GM20000 (cell line): ENCODE measurements around the gene TSSK3.

ENCODE experiments used
- DNase-seq: peaks from one replicate; pipeline ENCODE4 v3.0.0; 2012; ENCODE audit warnings: low spot score
- TF ChIP-seq, protein P1 (sequence below): IDR thresholded peaks from 2 replicates; pipeline ENCODE4 v1.5.1; 2012; ENCODE audit warnings: mild to moderate bottlenecking, control low read depth; ENCODE audit errors: extremely low read depth, missing control alignments

The TSSK3 gene

DNA sequence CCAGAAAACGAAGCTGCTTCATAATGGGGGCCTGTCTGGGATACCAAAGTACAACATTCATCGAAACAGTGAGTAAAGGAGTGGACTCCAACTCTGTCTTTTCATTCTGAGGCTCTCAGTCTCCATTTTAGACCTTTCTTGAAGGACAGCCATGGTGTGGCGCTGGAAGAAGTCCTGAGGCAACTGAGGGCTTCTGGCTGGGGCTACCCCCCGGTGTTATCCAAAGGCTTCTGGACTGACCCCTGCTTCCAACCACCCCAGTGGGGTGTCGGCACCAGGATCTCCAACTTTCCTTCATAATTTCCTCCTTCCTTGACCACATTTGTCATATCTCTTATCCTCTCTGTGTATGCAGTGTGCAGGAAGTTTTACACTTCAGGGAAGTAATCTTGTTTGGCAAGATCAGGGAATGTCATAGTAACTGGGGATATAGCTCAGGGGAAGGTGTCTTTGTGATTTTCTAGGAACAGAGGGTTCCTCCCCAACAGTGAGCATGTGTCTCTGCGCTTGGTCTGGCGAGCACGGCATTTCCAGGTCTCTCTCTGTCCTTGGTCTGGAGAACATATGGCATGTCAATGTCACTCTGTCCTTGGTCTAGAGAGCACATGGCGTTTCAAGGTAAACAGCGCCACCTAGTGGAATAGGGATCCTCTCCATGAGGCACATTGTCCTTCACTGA, 51.3 kb downstream of the TSSK3 start:
- DNase-seq, result peak; percentile 58
- TF ChIP-seq, protein P1, sequence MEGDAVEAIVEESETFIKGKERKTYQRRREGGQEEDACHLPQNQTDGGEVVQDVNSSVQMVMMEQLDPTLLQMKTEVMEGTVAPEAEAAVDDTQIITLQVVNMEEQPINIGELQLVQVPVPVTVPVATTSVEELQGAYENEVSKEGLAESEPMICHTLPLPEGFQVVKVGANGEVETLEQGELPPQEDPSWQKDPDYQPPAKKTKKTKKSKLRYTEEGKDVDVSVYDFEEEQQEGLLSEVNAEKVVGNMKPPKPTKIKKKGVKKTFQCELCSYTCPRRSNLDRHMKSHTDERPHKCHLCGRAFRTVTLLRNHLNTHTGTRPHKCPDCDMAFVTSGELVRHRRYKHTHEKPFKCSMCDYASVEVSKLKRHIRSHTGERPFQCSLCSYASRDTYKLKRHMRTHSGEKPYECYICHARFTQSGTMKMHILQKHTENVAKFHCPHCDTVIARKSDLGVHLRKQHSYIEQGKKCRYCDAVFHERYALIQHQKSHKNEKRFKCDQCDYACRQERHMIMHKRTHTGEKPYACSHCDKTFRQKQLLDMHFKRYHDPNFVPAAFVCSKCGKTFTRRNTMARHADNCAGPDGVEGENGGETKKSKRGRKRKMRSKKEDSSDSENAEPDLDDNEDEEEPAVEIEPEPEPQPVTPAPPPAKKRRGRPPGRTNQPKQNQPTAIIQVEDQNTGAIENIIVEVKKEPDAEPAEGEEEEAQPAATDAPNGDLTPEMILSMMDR, result peak; percentile 54
